Measurements from ENCODE around the gene PM20D1. TPM values are rescaled to one million over a fixed set of nuclear protein-coding genes. Genes with fewer than 3 reads are reported as not detected.

PM20D1 gene
- polyA plus RNA-seq, 1 donor from 2014 or later, result not detected

GRCh38 chr1:205870236-205870635, 20.3 kb upstream of the PM20D1 start:
- no peaks in the 10 kb centered on the region for H3K9me3 ChIP-seq (ENCODE audit: low read length)
- no peaks in the 10 kb centered on the region for H3K9me2 ChIP-seq (ENCODE audit: insufficient read depth, low read length)
- no peak overlapping the region for H3K27ac ChIP-seq (ENCODE audit: low read length)
- TF ChIP-seq CTCF (IDR thresholded peaks at IDR 0.05; ENCODE audit: poor library complexity, severe bottlenecking) (no peak), EP300 (conservative IDR thresholded peaks at IDR 0.05; ENCODE audit: poor library complexity, severe bottlenecking) (no peak), RAD21 (conservative IDR thresholded peaks at IDR 0.05) (no peak), EZH2 (IDR thresholded peaks at IDR 0.05; ENCODE audit: borderline replicate concordance, insufficient read depth, low read length, poor library complexity, severe bottlenecking) (no peak)
- H3K9ac ChIP-seq (ENCODE audit: low read length), result no peak overlapping the region
- no peaks in the 10 kb centered on the region for H3K79me2 ChIP-seq (replicated peaks; ENCODE audit: insufficient read depth, low read length)
- no peaks in the 10 kb centered on the region for H4K20me1 ChIP-seq (ENCODE audit: insufficient read depth)
- H3F3A ChIP-seq (ENCODE audit: insufficient read depth, low read length, poor library complexity, severe bottlenecking), result no peaks in the 10 kb centered on the region
- no peak overlapping the region for H3K4me2 ChIP-seq (ENCODE audit: low read length)
- H3K27me3 ChIP-seq (ENCODE audit: insufficient read depth, low read depth, low read length), result no peaks in the 10 kb centered on the region
- no peak overlapping the region for H2AFZ ChIP-seq (ENCODE audit: low read depth, low read length)
- H3K36me3 ChIP-seq (ENCODE audit: insufficient read depth, low read length), result no peaks in the 10 kb centered on the region
- H3K4me3 ChIP-seq (ENCODE audit: low read length), result no peak overlapping the region

- no peak overlapping the region for H3K4me2 ChIP-seq (ENCODE audit: low read length)
- H3K9ac ChIP-seq (ENCODE audit: low read length), result no peak overlapping the region
- H3K9me3 ChIP-seq (ENCODE audit: low read length), result no peaks in the 10 kb centered on the region
- no peak overlapping the region for H3K4me3 ChIP-seq (ENCODE audit: low read length)
- H2AFZ ChIP-seq (ENCODE audit: low read depth, low read length), result no peak overlapping the region
- H3K27me3 ChIP-seq (ENCODE audit: insufficient read depth, low read depth, low read length), result no peaks in the 10 kb centered on the region
- TF ChIP-seq EZH2 (IDR thresholded peaks at IDR 0.05; ENCODE audit: borderline replicate concordance, insufficient read depth, low read length, poor library complexity, severe bottlenecking) (no peak), EP300 (conservative IDR thresholded peaks at IDR 0.05; ENCODE audit: poor library complexity, severe bottlenecking) (no peak), POLR2AphosphoS5 (IDR thresholded peaks at IDR 0.05) (no peak), CTCF (IDR thresholded peaks at IDR 0.05; ENCODE audit: poor library complexity, severe bottlenecking) (no peak), SMC3 (conservative IDR thresholded peaks at IDR 0.05; ENCODE audit: poor library complexity) (no peak), MXI1 (conservative IDR thresholded peaks at IDR 0.05; ENCODE audit: poor library complexity, severe bottlenecking) (no peak), RAD21 (conservative IDR thresholded peaks at IDR 0.05) (no peak), REST (IDR thresholded peaks at IDR 0.05; ENCODE audit: borderline replicate concordance) (no peak), TAF1 (IDR thresholded peaks at IDR 0.05; ENCODE audit: low read depth) (no peak)
- no peaks in the 10 kb centered on the region for H3K79me2 ChIP-seq (replicated peaks; ENCODE audit: insufficient read depth, low read length)
- H4K20me1 ChIP-seq (ENCODE audit: insufficient read depth), result no peaks in the 10 kb centered on the region
- no peak overlapping the region for H3K27ac ChIP-seq (ENCODE audit: low read length)
- H3F3A ChIP-seq (ENCODE audit: insufficient read depth, low read length, poor library complexity, severe bottlenecking), result no peaks in the 10 kb centered on the region
- H3K9me2 ChIP-seq (ENCODE audit: insufficient read depth, low read length), result no peaks in the 10 kb centered on the region
- no peaks in the 10 kb centered on the region for H3K36me3 ChIP-seq (ENCODE audit: insufficient read depth, low read length)
Measured at GRCh38 chr1:205861540-205861939, 11.6 kb upstream of the PM20D1 start.

Measured in neural cell (in vitro differentiated cells).